ENCODE measurements around the gene COL2A1. TPM values are rescaled to one million over a fixed set of nuclear protein-coding genes. Genes with fewer than 3 reads are reported as not detected.

COL2A1 gene
- total RNA-seq, 1 donor from 2014 or later = 0.09 TPM

- no peak for DNase-seq (ENCODE audit: low spot score)
These were observed 14.6 kb downstream of the COL2A1 start for GRCh38 chr12:47989666-47990065.

GRCh38 chr12:47989023-47989417 is 15.3 kb downstream of the COL2A1 start:
- DNase-seq (ENCODE audit: low spot score) = no peak

- no peak for DNase-seq (ENCODE audit: low spot score)
These were observed 15.9 kb downstream of the COL2A1 start for GRCh38 chr12:47988073-47989022.

GRCh38 chr12:47987411-47988072 is 16.7 kb downstream of the COL2A1 start:
- DNase-seq (ENCODE audit: low spot score) = no peak

- DNase-seq (ENCODE audit: low spot score) = no peak
These were observed 17.4 kb downstream of the COL2A1 start for GRCh38 chr12:47986832-47987231.

GRCh38 chr12:47986291-47986660 is 18.0 kb downstream of the COL2A1 start:
- DNase-seq (ENCODE audit: low spot score) = no peak

- no peak for DNase-seq (ENCODE audit: low spot score)
These were observed 18.5 kb downstream of the COL2A1 start for GRCh38 chr12:47985596-47986290.

- DNase-seq (ENCODE audit: low spot score) = no peak
These were observed 19.9 kb downstream of the COL2A1 start for GRCh38 chr12:47984331-47984801.

- no peak for DNase-seq (ENCODE audit: low spot score)
These were observed 20.6 kb downstream of the COL2A1 start for GRCh38 chr12:47983541-47984115.

- DNase-seq (ENCODE audit: low spot score) = no peak
These were observed 21.5 kb downstream of the COL2A1 start for GRCh38 chr12:47982770-47983169.

GRCh38 chr12:47982311-47982710 is 22.0 kb downstream of the COL2A1 start:
- DNase-seq (ENCODE audit: low spot score) = no peak

- DNase-seq (ENCODE audit: low spot score) = no peak
These were observed 22.6 kb downstream of the COL2A1 start for GRCh38 chr12:47981496-47982260.

GRCh38 chr12:47980779-47981495 is 23.3 kb downstream of the COL2A1 start:
- DNase-seq (ENCODE audit: low spot score) = no peak

GRCh38 chr12:47980197-47980596 is 24.1 kb downstream of the COL2A1 start:
- no peak for DNase-seq (ENCODE audit: low spot score)

GRCh38 chr12:47979686-47980085 is 24.6 kb downstream of the COL2A1 start:
- DNase-seq (ENCODE audit: low spot score) = no peak

- DNase-seq (ENCODE audit: low spot score) = no peak
These were observed 25.1 kb downstream of the COL2A1 start for GRCh38 chr12:47979166-47979565.

- no peak for DNase-seq (ENCODE audit: low spot score)
These were observed 25.7 kb downstream of the COL2A1 start for GRCh38 chr12:47978598-47978873.

- no peak for DNase-seq (ENCODE audit: low spot score)
These were observed 26.3 kb downstream of the COL2A1 start for GRCh38 chr12:47977772-47978597.

- no peak for DNase-seq (ENCODE audit: low spot score)
These were observed 27.1 kb downstream of the COL2A1 start for GRCh38 chr12:47977046-47977771.

Data from mucosa of gallbladder (tissue), 1 donor.